Endothelial cell of umbilical vein (primary cell): ENCODE data around the gene PRKG1. TPM values are rescaled to one million over a fixed set of nuclear protein-coding genes. Genes with fewer than 3 reads are reported as not detected.

Experiments
- BruUV-seq: library from RNA; stranded (reverse); fragments of 400-500 nt; replicated peaks from 2 replicates; lab custom pipeline; 2021; lab: Mats Ljungman, UMichigan
- CTCF ChIA-PET: fragments of 300-600, 350-600 bp; sonication (Branson Sonifier 250); formaldehyde crosslinking; loops from one replicate; lab custom pipeline; 2021; ENCODE audit warnings: antibody characterized with exemption, inconsistent platforms; lab: Charles Lee
- POLR2A ChIA-PET: fragments of 300-600, 350-600 bp; sonication (Branson Sonifier 250); formaldehyde crosslinking; loops from one replicate; lab custom pipeline; 2021; ENCODE audit warnings: antibody characterized with exemption, inconsistent platforms; lab: Charles Lee
- DNase-seq: peaks from one replicate; pipeline ENCODE4 v3.0.0-alpha.2; 2011; ENCODE audit warnings: low read depth, low spot score
- FAIRE-seq: peaks from 2 replicates; lab custom pipeline; 2011; peaks lifted over from hg19 to GRCh38; lab: Jason Lieb, UNC
- H2AFZ ChIP-seq: 2 replicates; pipeline ENCODE4 v1.6.0; 2012; ENCODE audit warnings: low read depth, low read length, control low read depth, inconsistent platforms
- H3K27ac ChIP-seq: 2 replicates; pipeline ENCODE4 v1.5.1; 2011; ENCODE audit warnings: low read depth, mild to moderate bottlenecking, control low read depth, low read length, moderate library complexity; ENCODE audit not compliant: insufficient read depth
- H3K27me3 ChIP-seq, 2 experiments: 2 replicates each; pipeline versions ENCODE4 v1.6.0 to v1.6.1; 2011; ENCODE audit warnings: low read length in 2 of 2, mixed read lengths in 1 of 2; ENCODE audit not compliant: control insufficient read depth in 2 of 2, insufficient read depth in 2 of 2
- H3K36me3 ChIP-seq, 2 experiments: 2 replicates in 1 of 2; 3 replicates in 1 of 2; pipeline ENCODE4 v1.5.1; 2011; ENCODE audit warnings: low read length in 2 of 2, mild to moderate bottlenecking in 1 of 2, moderate library complexity in 1 of 2; ENCODE audit not compliant: control insufficient read depth in 2 of 2, insufficient read depth in 2 of 2; ENCODE audit errors: extremely low read depth in 1 of 2
- H3K4me1 ChIP-seq: 3 replicates; pipeline ENCODE4 v1.5.1; 2011; ENCODE audit warnings: mild to moderate bottlenecking, low read length; ENCODE audit not compliant: control insufficient read depth, insufficient read depth; ENCODE audit errors: extremely low read depth
- H3K4me2 ChIP-seq: 2 replicates; pipeline ENCODE4 v1.6.1; 2011; ENCODE audit warnings: low read length, control low read depth, mixed read lengths; ENCODE audit not compliant: insufficient read depth
- H3K4me3 ChIP-seq, 3 experiments: fragments of 200-600 bp in 1 of 3; sonication (generic), shearing (Covaris generic) in 1 of 3; replicated peaks in 1 of 3; 2 replicates each; pipeline ENCODE4 v1.5.1; 2011 to 2016; ENCODE audit warnings: control low read depth in 3 of 3, low read length in 3 of 3, mild to moderate bottlenecking in 2 of 3, inconsistent platforms in 1 of 3, low read depth in 1 of 3, moderate library complexity in 1 of 3; ENCODE audit not compliant: insufficient read depth in 1 of 3
- H3K79me2 ChIP-seq: 2 replicates; pipeline ENCODE4 v1.6.0; 2012; ENCODE audit warnings: low read length, inconsistent platforms; ENCODE audit not compliant: control insufficient read depth, insufficient read depth
- H3K9ac ChIP-seq: replicated peaks from 2 replicates; pipeline ENCODE3; 2011; ENCODE audit warnings: low read length, control low read depth; ENCODE audit not compliant: insufficient read depth; ENCODE audit errors: extremely low read depth
- H3K9me1 ChIP-seq: replicated peaks from 3 replicates; pipeline ENCODE4 v1.6.0; 2011; ENCODE audit warnings: mild to moderate bottlenecking, low read length; ENCODE audit not compliant: control insufficient read depth, insufficient read depth; ENCODE audit errors: extremely low read depth
- H3K9me3 ChIP-seq: replicated peaks from 2 replicates; pipeline ENCODE4 v1.5.1; 2012; ENCODE audit warnings: low read length, inconsistent platforms; ENCODE audit not compliant: control insufficient read depth, insufficient read depth
- H4K20me1 ChIP-seq: replicated peaks from 2 replicates; pipeline ENCODE3; 2011; ENCODE audit warnings: mild to moderate bottlenecking, low read length; ENCODE audit not compliant: control insufficient read depth, insufficient read depth; ENCODE audit errors: extremely low read depth
- CTCF ChIP-seq, 2 donors: IDR thresholded peaks; 1 replicate in 1 of 2; 2 replicates in 1 of 2; pipeline ENCODE4 v1.5.1; 2011; ENCODE audit warnings: low read length in 2 of 2, mild to moderate bottlenecking in 2 of 2, moderate library complexity in 2 of 2, control low read depth in 1 of 2, inconsistent platforms in 1 of 2, low read depth in 1 of 2; ENCODE audit not compliant: insufficient read depth in 1 of 2; ENCODE audit errors: extremely low read depth in 1 of 2
- EZH2 ChIP-seq: IDR thresholded peaks from 2 replicates; pipeline ENCODE4 v1.6.1; 2012; ENCODE audit warnings: borderline replicate concordance, low read depth, mild to moderate bottlenecking, moderate library complexity, low read length, inconsistent platforms; ENCODE audit not compliant: severe bottlenecking
- FOS ChIP-seq: IDR thresholded peaks from 2 replicates; pipeline ENCODE4 v1.6.1; 2011; ENCODE audit warnings: mild to moderate bottlenecking, low read length, moderate library complexity, borderline replicate concordance; ENCODE audit not compliant: insufficient read depth
- GATA2 ChIP-seq: IDR thresholded peaks from 2 replicates; pipeline ENCODE4 v1.7.0; 2011; ENCODE audit warnings: low read depth, mild to moderate bottlenecking, moderate library complexity, mixed read lengths, low read length; ENCODE audit not compliant: insufficient read length, insufficient read depth
- JUN ChIP-seq: IDR thresholded peaks from 2 replicates; pipeline ENCODE4 v1.6.1; 2011; ENCODE audit warnings: borderline replicate concordance, low read depth; ENCODE audit not compliant: insufficient read length, insufficient read depth
- MYC ChIP-seq: IDR thresholded peaks from one replicate; pipeline ENCODE4 v1.6.1; 2011; ENCODE audit warnings: mild to moderate bottlenecking, low read depth, low read length
- POLR2A ChIP-seq: IDR thresholded peaks from 2 replicates; pipeline ENCODE4 v1.6.1; 2012; ENCODE audit warnings: low read depth, mild to moderate bottlenecking, control low read depth, low read length
- POLR2AphosphoS5 ChIP-seq: IDR thresholded peaks from 2 replicates; pipeline ENCODE4 v1.6.1; 2012; ENCODE audit warnings: low read depth, mild to moderate bottlenecking, control low read depth, low read length, moderate library complexity; ENCODE audit not compliant: insufficient read depth
- dilution Hi-C: fragments of 300-500 bp; cut with MboI; formaldehyde crosslinking; loops from one replicate; pipeline ENCODE4 v1.15.0; 2019; ENCODE audit warnings: low sequenced_read_pairs; ENCODE audit not compliant: extremely low pct_ligation_motif_present
- intact Hi-C: fragments of 100-400 bp; cut with micrococcal nuclease; formaldehyde crosslinking; loops from one replicate; pipeline ENCODE4 v1.10.0; 2022
- polyA plus RNA-seq, 4 experiments: library from polyadenylated mRNA; depleted of rRNA in 3 of 4; stranded (reverse) in 3 of 4; unstranded in 1 of 4; fragments of >200 nt; gene quantifications; 2 replicates each; pipeline versions ENCODE4 v1.2.1 to v1.2.3, GENCODE V29; 2011 to 2012; ENCODE audit warnings: missing spikeins in 1 of 4
- total RNA-seq: library from RNA; stranded (reverse); gene quantifications from 2 replicates; pipeline ENCODE4 v1.2.3, GENCODE V29; 2021
- TF ChIP-seq, protein P1 (sequence below): IDR thresholded peaks from 2 replicates; pipeline ENCODE4 v1.6.1; 2011; ENCODE audit not compliant: insufficient read depth, insufficient read length

PRKG1 gene
- total and polyA plus RNA-seq, 2 donors (not counting 3 experiments of a cell fraction or from before 2014, with no cell fraction given), result 0.01 to 0.18 TPM

DNA sequence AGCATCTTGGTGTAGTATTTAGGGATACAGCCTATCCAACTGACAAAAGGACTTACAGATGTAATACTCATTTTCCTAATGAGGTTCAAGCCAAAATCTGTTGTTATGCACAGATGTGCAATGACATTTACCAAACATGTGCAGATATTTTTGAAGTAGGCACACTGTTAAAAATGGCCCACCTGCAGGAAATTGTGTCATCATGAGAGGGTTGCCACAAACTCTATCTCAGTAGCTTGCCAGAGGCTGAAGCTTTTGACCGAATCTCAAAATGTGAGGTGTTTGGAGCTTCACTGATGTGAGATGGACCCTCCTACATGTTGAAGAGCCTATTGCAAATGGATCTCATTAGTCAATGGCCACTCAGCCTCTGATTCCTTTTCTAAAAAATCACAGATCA lies 714.8 kb downstream of the PRKG1 start:
- ChIA-PET POLR2A (no interaction called here), CTCF (no interaction called here)
- dilution Hi-C loops (no loop called here), intact Hi-C loops (loop anchor here (5.0 kb wide), 1 partner anchor 307 kb away; no protein-coding TSS in a partner anchor)
- no peaks in the 10 kb centered on the region for H4K20me1 ChIP-seq
- H3K27me3 ChIP-seq, result no peaks in the 10 kb centered on the region
- no TSS peak for BruUV-seq
- no peaks in the 10 kb centered on the region for H3K36me3 ChIP-seq
- no peaks in the 10 kb centered on the region for H3K79me2 ChIP-seq
- no peak overlapping the region for H2AFZ ChIP-seq
- TF ChIP-seq POLR2AphosphoS5 (no peak), JUN (no peak), GATA2 (no peak), POLR2A (no peak), FOS (no peak), CTCF (IDR thresholded peaks at IDR 0.05; ENCODE audit: extremely low read depth in 1 of 2, insufficient read depth in 1 of 2, low read depth in 1 of 2, low read length in 2 of 2) (no peak), MYC (no peak), EZH2 (no peak)
- TF ChIP-seq, protein P1, sequence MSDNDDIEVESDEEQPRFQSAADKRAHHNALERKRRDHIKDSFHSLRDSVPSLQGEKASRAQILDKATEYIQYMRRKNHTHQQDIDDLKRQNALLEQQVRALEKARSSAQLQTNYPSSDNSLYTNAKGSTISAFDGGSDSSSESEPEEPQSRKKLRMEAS, result no peak
- H3K9me3 ChIP-seq, result no peaks in the 10 kb centered on the region
- H3K4me2 ChIP-seq, result no peak overlapping the region
- no peaks in the 10 kb centered on the region for H3K4me1 ChIP-seq
- FAIRE-seq, result no peak
- H3K27ac ChIP-seq, result no peak overlapping the region
- no peak overlapping the region for H3K4me3 ChIP-seq
- no peak for DNase-seq
- no peaks in the 10 kb centered on the region for H3K9me1 ChIP-seq
- no peak overlapping the region for H3K9ac ChIP-seq
